Measurements from ENCODE around the gene A2M.

- no peak for TF ChIP-seq YY1 (IDR thresholded peaks at IDR 0.05)
- no peak for TF ChIP-seq JUND (IDR thresholded peaks at IDR 0.05)
These were observed 10.8 kb downstream of the A2M start for GRCh38 chr12:9104767-9105423.

Data from liver (tissue), 2 donors.